H9 (cell line): ENCODE measurements around the gene OR52I1. TPM values are rescaled to one million over a fixed set of nuclear protein-coding genes. Genes with fewer than 3 reads are reported as not detected.

Experiments used
- DNase-seq: peaks from one replicate; pipeline ENCODE4 v3.0.0-alpha.2; 2017
- H2AFZ ChIP-seq: one replicate; pipeline ENCODE4 v1.6.1; 2013; ENCODE audit warnings: mild to moderate bottlenecking, low read length, control low read depth, moderate library complexity
- H2AK5ac ChIP-seq: 2 replicates; pipeline ENCODE4 v1.6.1; 2013; ENCODE audit warnings: low read length, control low read depth, mixed read lengths; ENCODE audit not compliant: insufficient read length
- H2BK120ac ChIP-seq: one replicate; pipeline ENCODE4 v1.6.1; 2013; ENCODE audit warnings: low read depth, mild to moderate bottlenecking, low read length, control low read depth, inconsistent platforms; ENCODE audit not compliant: poor library complexity, severe bottlenecking
- H2BK12ac ChIP-seq: 2 replicates; pipeline ENCODE4 v1.6.1; 2013; ENCODE audit warnings: low read length, control low read depth, mixed read lengths, low read depth; ENCODE audit not compliant: insufficient read length
- H2BK15ac ChIP-seq: 2 replicates; pipeline ENCODE4 v1.6.1; 2013; ENCODE audit warnings: low read depth, low read length, control low read depth
- H2BK20ac ChIP-seq: one replicate; pipeline ENCODE4 v1.6.1; 2013; ENCODE audit warnings: low read depth, mild to moderate bottlenecking, low read length, control low read depth, inconsistent platforms; ENCODE audit not compliant: poor library complexity, severe bottlenecking
- H2BK5ac ChIP-seq: 2 replicates; pipeline ENCODE4 v1.6.1; 2013; ENCODE audit warnings: low read length, control low read depth, mixed read lengths; ENCODE audit not compliant: insufficient read length
- H3K14ac ChIP-seq: 2 replicates; pipeline ENCODE4 v1.6.1; 2013; ENCODE audit warnings: low read length, control low read depth; ENCODE audit not compliant: insufficient read depth
- H3K18ac ChIP-seq: 2 replicates; pipeline ENCODE4 v1.6.1; 2013; ENCODE audit warnings: low read depth, mild to moderate bottlenecking, mixed read lengths, low read length, control low read depth; ENCODE audit not compliant: insufficient read length
- H3K23ac ChIP-seq: 2 replicates; pipeline ENCODE4 v1.6.1; 2013; ENCODE audit warnings: low read length, control low read depth, mixed read lengths, low read depth; ENCODE audit not compliant: insufficient read length
- H3K23me2 ChIP-seq: 2 replicates; pipeline ENCODE4 v1.6.1; 2013; ENCODE audit warnings: low read depth, mild to moderate bottlenecking, mixed read lengths, low read length, control low read depth; ENCODE audit not compliant: insufficient read length, poor library complexity, severe bottlenecking
- H3K27ac ChIP-seq: 2 replicates; pipeline ENCODE4 v1.5.1; 2013; ENCODE audit warnings: low read length, control low read depth, mixed read lengths, low read depth; ENCODE audit not compliant: insufficient read length
- H3K27me3 ChIP-seq: 2 replicates; pipeline ENCODE4 v1.6.1; 2013; ENCODE audit warnings: low read length, control low read depth, inconsistent platforms; ENCODE audit not compliant: insufficient read depth
- H3K4ac ChIP-seq: 2 replicates; pipeline ENCODE4 v1.6.1; 2013; ENCODE audit warnings: low read depth, mild to moderate bottlenecking, control low read depth, inconsistent platforms, low read length, moderate library complexity
- H3K4me1 ChIP-seq: 2 replicates; pipeline ENCODE4 v1.6.1; 2013; ENCODE audit warnings: low read length, control low read depth, inconsistent platforms; ENCODE audit not compliant: insufficient read depth
- H3K4me2 ChIP-seq: 2 replicates; pipeline ENCODE4 v1.6.1; 2013; ENCODE audit warnings: low read length, control low read depth, mixed read lengths; ENCODE audit not compliant: insufficient read length, insufficient read depth
- H3K56ac ChIP-seq: 2 replicates; pipeline ENCODE4 v1.6.1; 2013; ENCODE audit warnings: low read depth, mild to moderate bottlenecking, mixed read lengths, low read length, control low read depth; ENCODE audit not compliant: insufficient read length
- H3K79me1 ChIP-seq: 2 replicates; pipeline ENCODE4 v1.6.1; 2013; ENCODE audit warnings: low read depth, mild to moderate bottlenecking, moderate library complexity, low read length, control low read depth, inconsistent platforms; ENCODE audit not compliant: insufficient read depth, poor library complexity, severe bottlenecking
- H3K79me2 ChIP-seq: 2 replicates; pipeline ENCODE4 v1.6.1; 2013; ENCODE audit warnings: low read length, control low read depth, inconsistent platforms; ENCODE audit not compliant: insufficient read depth
- H3K9ac ChIP-seq: 2 replicates; pipeline ENCODE4 v1.6.1; 2013; ENCODE audit warnings: low read length, control low read depth, mixed read lengths; ENCODE audit not compliant: insufficient read length; ENCODE audit errors: extremely low read depth
- H3K9me3 ChIP-seq: one replicate; pipeline ENCODE4 v1.6.1; 2013; ENCODE audit warnings: low read depth, low read length, inconsistent platforms; ENCODE audit not compliant: control insufficient read depth
- H3T11ph ChIP-seq: one replicate; pipeline ENCODE4 v1.6.1; 2013; ENCODE audit warnings: mild to moderate bottlenecking, low read length, control low read depth, inconsistent platforms
- H4K20me1 ChIP-seq: one replicate; pipeline ENCODE4 v1.6.1; 2013; ENCODE audit not compliant: control insufficient read depth, insufficient read length, insufficient read depth
- H4K5ac ChIP-seq: 2 replicates; pipeline ENCODE4 v1.6.1; 2013; ENCODE audit warnings: low read depth, mild to moderate bottlenecking, mixed read lengths, low read length, control low read depth; ENCODE audit not compliant: insufficient read length
- H4K8ac ChIP-seq: replicated peaks from 2 replicates; pipeline ENCODE4 v1.6.1; 2013; ENCODE audit warnings: low read length, control low read depth, mixed read lengths, low read depth; ENCODE audit not compliant: insufficient read length
- H4K91ac ChIP-seq: 2 replicates; pipeline ENCODE4 v1.6.1; 2013; ENCODE audit warnings: low read depth, mild to moderate bottlenecking, moderate library complexity, mixed read lengths, low read length, control low read depth; ENCODE audit not compliant: insufficient read length
- H3K27ac Mint-ChIP-seq, 3 experiments: 2 replicates in 2 of 3; 3 replicates in 1 of 3; pipeline ENCODE4 v1.8.0; 2020 to 2021; ENCODE audit warnings: mixed read lengths in 3 of 3, mild to moderate bottlenecking in 1 of 3, moderate library complexity in 1 of 3
- H3K27me3 Mint-ChIP-seq: 2 replicates; pipeline ENCODE4 v1.8.0; 2021; ENCODE audit warnings: low read depth, mild to moderate bottlenecking, moderate library complexity, mixed read lengths
- H3K36me3 Mint-ChIP-seq, 3 experiments: 2 replicates in 2 of 3; 3 replicates in 1 of 3; pipeline ENCODE4 v1.8.0; 2020 to 2021; ENCODE audit warnings: low read depth in 3 of 3, mixed read lengths in 3 of 3; ENCODE audit not compliant: insufficient read depth in 1 of 3
- H3K4me1 Mint-ChIP-seq, 2 experiments: 2 replicates each; pipeline ENCODE4 v1.8.0; 2020; ENCODE audit warnings: mixed read lengths in 2 of 2
- H3K4me3 Mint-ChIP-seq, 2 experiments: 2 replicates in 1 of 2; 3 replicates in 1 of 2; pipeline ENCODE4 v1.8.0; 2020 to 2021; ENCODE audit warnings: mild to moderate bottlenecking in 2 of 2, mixed read lengths in 2 of 2, moderate library complexity in 1 of 2
- H3K9me3 Mint-ChIP-seq, 2 experiments: 2 replicates in 1 of 2; 3 replicates in 1 of 2; pipeline ENCODE4 v1.8.0; 2020; ENCODE audit warnings: mild to moderate bottlenecking in 2 of 2, mixed read lengths in 2 of 2, moderate library complexity in 1 of 2
- CTCF ChIP-seq: fragments of 200-600 bp; sonication (generic); conservative IDR thresholded peaks from 3 replicates; pipeline ENCODE4 v1.8.0; 2021; ENCODE audit warnings: antibody characterized with exemption, mild to moderate bottlenecking
- WGBS: extraction: QIAGEN DNeasy Blood & Tissue Kit; methylation state at CpG from one replicate; pipeline ENCODE4 v1.1.7; 2013; ENCODE audit warnings: missing lambda C conversion rate, low lambda C conversion rate, mixed read lengths; ENCODE audit not compliant: insufficient read length; ENCODE audit errors: extremely low coverage; 5-methylcytosine and 5-hydroxymethylcytosine counted together
- total RNA-seq: library from RNA; stranded (reverse); gene quantifications from 2 replicates; pipeline ENCODE4 v1.2.1, GENCODE V29; 2021

The OR52I1 gene
- total RNA-seq, 1 experiment from 2014 or later, result not detected

GRCh38 chr11:4551346-4551979 lies 42.4 kb upstream of the OR52I1 start:
- Histone ChIP-seq H2BK20ac (no peak overlapping the region), H3K79me2 (no peaks in the 10 kb centered on the region), H2AFZ (no peak overlapping the region), H3K14ac (no peak overlapping the region), H3K56ac (no peak overlapping the region), H4K5ac (no peak overlapping the region), H3K4ac (no peak overlapping the region), H3K27me3 (no peaks in the 10 kb centered on the region), H4K91ac (no peak overlapping the region), H3T11ph (no peak overlapping the region), H2BK120ac (no peak overlapping the region), H2AK5ac (no peak overlapping the region), H3K79me1 (no peaks in the 10 kb centered on the region), H2BK15ac (no peak overlapping the region), H3K23me2 (no peaks in the 10 kb centered on the region), H3K4me1 (no peaks in the 10 kb centered on the region), H3K27ac (no peak overlapping the region), H3K9ac (no peak overlapping the region), H3K18ac (no peak overlapping the region), H2BK12ac (no peak overlapping the region), H2BK5ac (no peak overlapping the region), H4K8ac (no peak overlapping the region), H3K23ac (no peak overlapping the region), H3K4me2 (no peak overlapping the region), H3K9me3 (no peaks in the 10 kb centered on the region), H4K20me1 (no peaks in the 10 kb centered on the region)
- H3K27me3 Mint-ChIP-seq, result peaks cover 3% of the 10 kb centered on the region
- peak; percentile 30 for DNase-seq
- no peak overlapping the region for H3K4me3 Mint-ChIP-seq
- TF ChIP-seq CTCF, result peak; percentile 68
- H3K4me1 Mint-ChIP-seq, result no peaks in the 10 kb centered on the region; a peak in 1 of 4 replicates
- no CpG with 5 or more reads among the region's 8 CpGs for WGBS
- H3K9me3 Mint-ChIP-seq, result peaks cover 11 to 13% of the 10 kb centered on the region in 2 experiments; a peak in 3 of 5 replicates
- H3K36me3 Mint-ChIP-seq, result peaks cover 0 to 5% (median 3%) of the 10 kb centered on the region in 3 experiments; a peak in 4 of 7 replicates
- peak overlapping the region in 1 of 3 experiments; percentile 31; a peak in 1 of 7 replicates for H3K27ac Mint-ChIP-seq
